Measurements from ENCODE around the gene COPB1. TPM values are rescaled to one million over a fixed set of nuclear protein-coding genes. Genes with fewer than 3 reads are reported as not detected.
"Not testable (repeated sequence)": the region's sequence is repeated elsewhere in the genome, so short reads cannot be mapped to it uniquely, and the experiment has no call there.

Gene COPB1
- total RNA-seq, 2 experiments from 2014 or later = 93.1 to 95.9 TPM

DNA sequence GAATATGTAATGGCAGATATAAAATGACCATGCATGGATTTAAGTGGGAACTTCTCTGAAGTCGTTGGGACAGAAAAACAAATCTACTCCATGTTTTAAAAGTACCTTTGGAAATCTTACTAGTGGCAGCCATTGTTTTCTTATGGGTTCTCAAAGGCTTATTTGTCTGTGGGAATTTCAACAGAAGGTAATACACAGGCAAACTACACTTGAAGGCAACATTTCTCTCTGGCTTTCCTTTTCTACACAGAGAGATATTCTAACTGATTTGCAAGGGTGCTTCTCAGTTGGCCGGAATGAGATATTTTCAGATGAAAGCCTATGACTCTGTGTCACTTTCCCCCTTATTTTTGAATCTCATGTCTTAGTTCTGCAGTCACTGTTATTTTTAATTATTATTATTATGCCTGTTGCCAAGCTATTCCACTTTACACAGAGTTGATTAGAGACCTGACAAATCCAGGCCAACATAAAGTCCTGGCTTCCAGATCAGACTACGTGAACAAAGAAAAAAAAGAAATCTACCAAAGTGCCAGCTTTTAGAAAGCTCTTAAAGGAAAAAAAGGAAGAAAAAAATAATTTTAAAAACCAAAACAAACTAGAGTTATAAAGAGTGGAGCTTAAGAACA lies 39.4 kb upstream of the COPB1 start:
- ChIA-PET CTCF (interaction anchor here (0.9 kb wide), 1 partner anchor 18 kb away, joined by 3 read pairs; no protein-coding TSS in a partner anchor), POLR2A (interaction anchor here (1.1 to 2.1 kb wide), 4 partner anchors 39 to 226 kb away, joined by 3 to 10 read pairs (median 7); no protein-coding TSS in a partner anchor)
- peaks cover 7% of the 10 kb centered on the region for H3K4me1 ChIP-seq (ENCODE audit: insufficient read depth, low read length)
- Mint-ChIP-seq H3K9me3 (no peaks in the 10 kb centered on the region), H3K36me3 (ENCODE audit: low read depth) (no peaks in the 10 kb centered on the region), H3K27me3 (no peaks in the 10 kb centered on the region), H3K4me3 (no peak overlapping the region), H3K27ac (peak overlapping the region; percentile 69), H3K4me1 (ENCODE audit: low read depth) (peaks cover 42% of the 10 kb centered on the region)
- H3K27ac ChIP-seq (ENCODE audit: low read depth in 1 of 2, low read length in 2 of 2) = no peak overlapping the region
- H3K36me3 ChIP-seq (ENCODE audit: insufficient read depth, low read length) = no peaks in the 10 kb centered on the region
- no peaks in the 10 kb centered on the region for H3K27me3 ChIP-seq (ENCODE audit: control insufficient read depth in 1 of 2, insufficient read depth in 2 of 2, low read length in 2 of 2)
- TF ChIP-seq, protein P1, sequence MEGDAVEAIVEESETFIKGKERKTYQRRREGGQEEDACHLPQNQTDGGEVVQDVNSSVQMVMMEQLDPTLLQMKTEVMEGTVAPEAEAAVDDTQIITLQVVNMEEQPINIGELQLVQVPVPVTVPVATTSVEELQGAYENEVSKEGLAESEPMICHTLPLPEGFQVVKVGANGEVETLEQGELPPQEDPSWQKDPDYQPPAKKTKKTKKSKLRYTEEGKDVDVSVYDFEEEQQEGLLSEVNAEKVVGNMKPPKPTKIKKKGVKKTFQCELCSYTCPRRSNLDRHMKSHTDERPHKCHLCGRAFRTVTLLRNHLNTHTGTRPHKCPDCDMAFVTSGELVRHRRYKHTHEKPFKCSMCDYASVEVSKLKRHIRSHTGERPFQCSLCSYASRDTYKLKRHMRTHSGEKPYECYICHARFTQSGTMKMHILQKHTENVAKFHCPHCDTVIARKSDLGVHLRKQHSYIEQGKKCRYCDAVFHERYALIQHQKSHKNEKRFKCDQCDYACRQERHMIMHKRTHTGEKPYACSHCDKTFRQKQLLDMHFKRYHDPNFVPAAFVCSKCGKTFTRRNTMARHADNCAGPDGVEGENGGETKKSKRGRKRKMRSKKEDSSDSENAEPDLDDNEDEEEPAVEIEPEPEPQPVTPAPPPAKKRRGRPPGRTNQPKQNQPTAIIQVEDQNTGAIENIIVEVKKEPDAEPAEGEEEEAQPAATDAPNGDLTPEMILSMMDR (IDR thresholded peaks at IDR 0.05) = no peak
- ATAC-seq (ENCODE audit: poor library complexity) (no peak), DNase-seq (no peak)
- no peak overlapping the region for H3K4me3 ChIP-seq (ENCODE audit: low read length)
- H3K9me3 ChIP-seq (ENCODE audit: control insufficient read depth in 1 of 2, insufficient read depth in 1 of 2, low read length in 2 of 2) = no peaks in the 10 kb centered on the region
- intact Hi-C loops (cut with DNase I, micrococcal nuclease) = loop anchor here (5.0 to 10.0 kb wide), 5 partner anchors 228 to 536 kb away; partner anchors contain the start of genes CALCB (in 1 of the 2) and CYP2R1 (in 1 of the 2)

DNA sequence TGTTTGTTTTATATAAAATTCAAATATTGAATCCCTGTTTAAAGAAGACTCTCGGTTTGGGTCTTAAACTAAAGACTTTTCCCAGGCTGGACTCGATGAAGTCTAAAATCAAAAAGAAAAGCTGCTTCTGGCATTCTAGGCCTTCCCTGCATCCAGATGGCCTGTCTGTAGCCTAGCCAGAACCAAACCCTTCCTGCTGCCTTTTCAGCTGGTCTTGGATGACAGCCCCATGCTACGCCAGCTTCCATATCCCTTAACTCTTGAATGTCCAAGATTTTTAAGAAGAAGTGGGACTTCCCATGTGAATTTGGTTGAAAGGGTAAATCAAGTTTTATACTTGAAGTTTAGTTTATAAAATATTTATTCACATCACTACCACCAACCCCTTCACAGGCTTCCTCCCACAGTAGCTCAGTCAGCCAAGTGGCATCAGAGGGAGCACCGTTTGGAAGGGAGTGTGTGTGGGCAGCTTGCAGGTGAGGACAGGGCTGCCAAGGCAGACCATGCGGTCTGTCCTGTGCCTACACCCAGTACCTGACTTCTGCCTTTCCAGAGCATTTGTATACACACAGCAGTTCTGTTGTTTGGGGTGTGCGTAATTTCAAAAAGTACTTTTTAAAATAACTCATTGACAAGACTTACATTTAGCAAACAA lies 38.8 kb upstream of the COPB1 start:
- Mint-ChIP-seq H3K4me1 (ENCODE audit: low read depth) (peaks cover 42% of the 10 kb centered on the region), H3K36me3 (ENCODE audit: low read depth) (no peaks in the 10 kb centered on the region), H3K27me3 (no peaks in the 10 kb centered on the region), H3K4me3 (no peak overlapping the region), H3K27ac (peak overlapping the region; percentile 69), H3K9me3 (no peaks in the 10 kb centered on the region)
- Histone ChIP-seq H3K27ac (ENCODE audit: low read depth in 1 of 2, low read length in 2 of 2) (no peak overlapping the region), H3K4me3 (ENCODE audit: low read length) (no peak overlapping the region), H3K4me1 (ENCODE audit: insufficient read depth, low read length) (peaks cover 7% of the 10 kb centered on the region), H3K27me3 (ENCODE audit: control insufficient read depth in 1 of 2, insufficient read depth in 2 of 2, low read length in 2 of 2) (no peaks in the 10 kb centered on the region), H3K9me3 (ENCODE audit: control insufficient read depth in 1 of 2, insufficient read depth in 1 of 2, low read length in 2 of 2) (no peaks in the 10 kb centered on the region), H3K36me3 (ENCODE audit: insufficient read depth, low read length) (no peaks in the 10 kb centered on the region)
- CTCF ChIA-PET = interaction anchor here (0.9 to 1.6 kb wide), 4 partner anchors 19 to 225 kb away, joined by 3 to 10 read pairs (median 3); no protein-coding TSS in a partner anchor
- intact Hi-C loops (cut with DNase I, micrococcal nuclease) = loop anchor here (5.0 to 10.0 kb wide), 5 partner anchors 229 to 536 kb away; partner anchors contain the start of genes CALCB (in 1 of the 2) and CYP2R1 (in 1 of the 2)
- no peak for DNase-seq
- no peak for ATAC-seq (ENCODE audit: poor library complexity)
- POLR2A ChIA-PET = interaction anchor here (1.1 to 1.8 kb wide), 4 partner anchors 40 to 227 kb away, joined by 3 to 10 read pairs (median 5); no protein-coding TSS in a partner anchor
- TF ChIP-seq, protein P1 (IDR thresholded peaks at IDR 0.05) = no peak

DNA sequence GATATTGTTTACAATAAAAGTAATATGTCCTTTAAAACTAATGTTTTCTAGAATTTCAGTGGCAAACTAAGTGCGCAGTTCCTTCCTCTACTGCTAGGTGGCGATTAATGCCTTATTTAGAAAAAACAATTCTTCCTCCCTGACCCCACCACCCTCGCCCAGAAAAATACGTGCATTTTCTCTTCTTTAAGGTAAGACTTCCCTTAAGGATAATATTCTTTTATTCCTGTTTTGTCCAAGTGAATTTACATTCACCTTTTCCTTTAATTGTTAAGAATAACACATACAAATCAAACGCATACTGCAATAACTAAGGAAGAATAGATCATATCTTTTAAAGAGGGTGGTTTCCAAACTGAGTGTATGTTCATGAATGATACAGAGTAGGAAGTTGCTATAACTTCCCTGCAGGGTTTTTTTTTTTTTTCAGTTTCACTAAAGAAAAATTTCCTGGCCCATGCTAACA lies 37.6 kb upstream of the COPB1 start:
- H3K4me3 Mint-ChIP-seq = peak overlapping the region; percentile 63
- H3K27me3 Mint-ChIP-seq = no peaks in the 10 kb centered on the region
- H3K27me3 ChIP-seq (ENCODE audit: control insufficient read depth in 1 of 2, insufficient read depth in 2 of 2, low read length in 2 of 2) = no peaks in the 10 kb centered on the region
- H3K9me3 Mint-ChIP-seq = no peaks in the 10 kb centered on the region
- H3K4me1 Mint-ChIP-seq (ENCODE audit: low read depth) = peaks cover 39% of the 10 kb centered on the region
- ATAC-seq (ENCODE audit: poor library complexity) (peak; percentile 94), DNase-seq (peak in 13 of 14 experiments; percentile 11 to 75 (median 37))
- H3K4me3 ChIP-seq (ENCODE audit: low read length) = peak overlapping the region; percentile 7
- ChIA-PET CTCF (interaction anchor here (0.8 to 1.6 kb wide), 3 partner anchors 41 to 226 kb away, joined by 3 to 10 read pairs (median 3); no protein-coding TSS in a partner anchor), POLR2A (interaction anchor here (0.8 to 1.6 kb wide), 4 partner anchors 41 to 228 kb away, joined by 3 to 6 read pairs (median 4); no protein-coding TSS in a partner anchor)
- H3K27ac Mint-ChIP-seq = peak overlapping the region; percentile 63
- H3K36me3 Mint-ChIP-seq (ENCODE audit: low read depth) = no peaks in the 10 kb centered on the region
- TF ChIP-seq, protein P1 (IDR thresholded peaks at IDR 0.05) = peak; percentile 96
- H3K4me1 ChIP-seq (ENCODE audit: insufficient read depth, low read length) = peaks cover 7% of the 10 kb centered on the region
- no peaks in the 10 kb centered on the region for H3K36me3 ChIP-seq (ENCODE audit: insufficient read depth, low read length)
- H3K27ac ChIP-seq (ENCODE audit: low read depth in 1 of 2, low read length in 2 of 2) = no peak overlapping the region
- no peaks in the 10 kb centered on the region for H3K9me3 ChIP-seq (ENCODE audit: control insufficient read depth in 1 of 2, insufficient read depth in 1 of 2, low read length in 2 of 2)
- intact Hi-C loops (cut with DNase I, micrococcal nuclease) = loop anchor here (1.0 to 10.0 kb wide), 12 partner anchors 18 to 538 kb away; partner anchors contain the start of genes CALCB (in 1 of the 2) and CYP2R1 (in 1 of the 2)

DNA sequence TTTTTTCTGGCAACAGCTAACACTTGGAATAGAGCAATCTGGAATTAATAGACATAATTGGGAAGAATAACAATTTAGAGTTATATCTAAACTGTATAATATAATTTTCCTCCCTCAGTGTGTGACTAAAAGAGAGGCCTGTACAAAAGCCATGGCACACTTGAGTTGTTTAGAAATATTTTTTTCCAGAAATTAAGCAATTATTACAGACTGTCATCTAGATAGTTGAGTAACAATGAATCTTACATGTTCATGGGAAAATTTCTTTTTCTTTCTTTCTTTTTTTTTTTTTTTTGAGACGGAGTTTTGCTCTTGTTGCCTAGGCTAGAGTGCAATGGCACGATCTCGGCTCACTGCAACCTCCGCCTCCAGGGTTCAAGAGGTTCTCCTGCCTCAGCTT lies 35.6 kb upstream of the COPB1 start:
- not testable (repeated sequence) for H3K27me3 Mint-ChIP-seq; H3K36me3 ChIP-seq (ENCODE audit: insufficient read depth, low read length); H3K9me3 Mint-ChIP-seq; H3K27ac ChIP-seq (ENCODE audit: low read depth in 1 of 2, low read length in 2 of 2); ATAC-seq (ENCODE audit: poor library complexity); H3K4me3 Mint-ChIP-seq; H3K4me1 ChIP-seq (ENCODE audit: insufficient read depth, low read length); H3K36me3 Mint-ChIP-seq (ENCODE audit: low read depth); DNase-seq; H3K4me3 ChIP-seq (ENCODE audit: low read length); H3K27ac Mint-ChIP-seq; H3K27me3 ChIP-seq (ENCODE audit: control insufficient read depth in 1 of 2, insufficient read depth in 2 of 2, low read length in 2 of 2); H3K9me3 ChIP-seq (ENCODE audit: control insufficient read depth in 1 of 2, insufficient read depth in 1 of 2, low read length in 2 of 2)
- H3K4me1 Mint-ChIP-seq (ENCODE audit: low read depth) = peaks cover 27% of the 10 kb centered on the region
- CTCF ChIA-PET = interaction anchor here (1.1 kb wide), 1 partner anchor 226 kb away, joined by 3 read pairs; no protein-coding TSS in a partner anchor
- POLR2A ChIA-PET = interaction anchor here (0.8 kb wide), 1 partner anchor 44 kb away, joined by 3 read pairs; no protein-coding TSS in a partner anchor
- intact Hi-C loops (cut with DNase I, micrococcal nuclease) = loop anchor here (5.0 to 10.0 kb wide), 5 partner anchors 232 to 540 kb away; partner anchors contain the start of genes CALCB (in 1 of the 2) and CYP2R1 (in 1 of the 2)
